HepG2 (cell line): ENCODE measurements around the gene STX5. TPM values are rescaled to one million over a fixed set of nuclear protein-coding genes. Genes with fewer than 3 reads are reported as not detected.
A peak's percentile ranks its signal among the peaks of the same experiment; 100 is the strongest.

Experiments used
- ELK4 ChIP-seq: sonication (generic); formaldehyde crosslinking; IDR thresholded peaks from 2 replicates; pipeline ENCODE4 v1.9.0; 2021; ENCODE audit warnings: missing genetic modification reagents, borderline replicate concordance
- FOXM1 ChIP-seq: sonication (generic); formaldehyde crosslinking; IDR thresholded peaks from 2 replicates; pipeline ENCODE4 v1.5.0; 2020; ENCODE audit warnings: missing genetic modification reagents
- HMG20A ChIP-seq: IDR thresholded peaks from 2 replicates; pipeline ENCODE4 v1.6.1; 2016; ENCODE audit warnings: borderline replicate concordance
- HOXA7 ChIP-seq: sonication (generic); formaldehyde crosslinking; IDR thresholded peaks from 2 replicates; pipeline ENCODE4 v1.8.1; 2022; ENCODE audit warnings: mild to moderate bottlenecking, missing genetic modification reagents, moderate library complexity
- IKZF1 ChIP-seq: fragments of 450-650 bp; IDR thresholded peaks from 2 replicates; pipeline ENCODE4 v1.7.1; 2016
- ISX ChIP-seq: sonication (generic); formaldehyde crosslinking; conservative IDR thresholded peaks from 2 replicates; pipeline ENCODE4 v1.5.0; 2020; ENCODE audit warnings: missing genetic modification reagents
- KDM2A ChIP-seq: sonication (generic); formaldehyde crosslinking; IDR thresholded peaks from 2 replicates; pipeline ENCODE4 v1.4.0; 2020; ENCODE audit warnings: low read depth, missing genetic modification reagents, borderline replicate concordance
- KDM6A ChIP-seq: IDR thresholded peaks from 2 replicates; pipeline ENCODE4 v1.6.1; 2016; ENCODE audit warnings: low read depth
- MEF2D ChIP-seq: sonication (generic); formaldehyde crosslinking; IDR thresholded peaks from 2 replicates; pipeline ENCODE4 v1.5.1; 2020; ENCODE audit warnings: mild to moderate bottlenecking, missing genetic modification reagents
- MTA3 ChIP-seq: sonication (generic); formaldehyde crosslinking; IDR thresholded peaks from 2 replicates; pipeline ENCODE4 v1.4.0; 2020; ENCODE audit warnings: missing genetic modification reagents
- RFXAP ChIP-seq: sonication (generic); formaldehyde crosslinking; IDR thresholded peaks from 2 replicates; pipeline ENCODE4 v1.4.0; 2020; ENCODE audit warnings: missing genetic modification reagents, borderline replicate concordance
- SIN3B ChIP-seq: fragments of 150-350 bp; IDR thresholded peaks from 2 replicates; pipeline ENCODE4 v1.6.1; 2014; ENCODE audit warnings: low read length
- SIX1 ChIP-seq: sonication (generic); formaldehyde crosslinking; IDR thresholded peaks from 2 replicates; pipeline ENCODE4 v1.4.0; 2020; ENCODE audit warnings: missing genetic modification reagents, borderline replicate concordance
- SNAI1 ChIP-seq: sonication (generic); formaldehyde crosslinking; IDR thresholded peaks from 2 replicates; pipeline ENCODE4 v1.5.0; 2020; ENCODE audit warnings: mild to moderate bottlenecking, missing genetic modification reagents, borderline replicate concordance
- TBX2 ChIP-seq: sonication (generic); formaldehyde crosslinking; IDR thresholded peaks from 2 replicates; pipeline ENCODE4 v1.5.0; 2020; ENCODE audit warnings: missing genetic modification reagents, mild to moderate bottlenecking, borderline replicate concordance
- ZFP36L1 ChIP-seq: sonication (generic); formaldehyde crosslinking; IDR thresholded peaks from 2 replicates; pipeline ENCODE4 v1.8.0; 2022; ENCODE audit warnings: mild to moderate bottlenecking, missing genetic modification reagents, moderate library complexity
- ZNF451 ChIP-seq: sonication (generic); formaldehyde crosslinking; IDR thresholded peaks from 2 replicates; pipeline ENCODE4 v1.5.0; 2020; ENCODE audit warnings: mild to moderate bottlenecking, missing genetic modification reagents
- ZNF484 ChIP-seq: sonication (generic); formaldehyde crosslinking; IDR thresholded peaks from 2 replicates; pipeline ENCODE4 v1.5.1; 2020; ENCODE audit warnings: mild to moderate bottlenecking, low read depth, missing genetic modification reagents, borderline replicate concordance
- polyA plus RNA-seq, 8 experiments: library from polyadenylated mRNA; depleted of rRNA in 3 of 8; stranded (reverse) in 7 of 8; unstranded in 1 of 8; fragments of >200 nt; fragmentation: Illumina TruSeq in 4 of 8; extraction: Trizol in 4 of 8; gene quantifications; 2 replicates each; pipeline versions ENCODE4 v1.2.1 to v1.2.3, GENCODE V29; 2011 to 2016; ENCODE audit warnings: low read depth in 4 of 8, missing spikeins in 1 of 8, mixed read lengths in 1 of 8; ENCODE audit not compliant: insufficient read depth in 1 of 8
- total RNA-seq, 5 experiments: library from RNA; depleted of rRNA; stranded (reverse); fragments of >200 nt; fragmentation: Illumina TruSeq; extraction: Trizol; gene quantifications; 2 replicates each; pipeline ENCODE4 v1.2.3, GENCODE V29; 2016; ENCODE audit warnings: low read depth in 1 of 5
- TF ChIP-seq, protein P1 (sequence below): sonication (generic); formaldehyde crosslinking; IDR thresholded peaks from 2 replicates; pipeline ENCODE4 v1.8.0; 2022; ENCODE audit warnings: missing genetic modification reagents, low read depth, mild to moderate bottlenecking, borderline replicate concordance
- TF ChIP-seq, protein P2 (sequence below): sonication (generic); formaldehyde crosslinking; IDR thresholded peaks from 2 replicates; pipeline ENCODE4 v1.4.0; 2020; ENCODE audit warnings: missing genetic modification reagents, borderline replicate concordance

Gene STX5
- total and polyA plus RNA-seq, 2 of the 13 experiments (the other 11 are each of a cell fraction or from before 2014, with no cell fraction given) = 26.9 to 30.0 TPM

DNA sequence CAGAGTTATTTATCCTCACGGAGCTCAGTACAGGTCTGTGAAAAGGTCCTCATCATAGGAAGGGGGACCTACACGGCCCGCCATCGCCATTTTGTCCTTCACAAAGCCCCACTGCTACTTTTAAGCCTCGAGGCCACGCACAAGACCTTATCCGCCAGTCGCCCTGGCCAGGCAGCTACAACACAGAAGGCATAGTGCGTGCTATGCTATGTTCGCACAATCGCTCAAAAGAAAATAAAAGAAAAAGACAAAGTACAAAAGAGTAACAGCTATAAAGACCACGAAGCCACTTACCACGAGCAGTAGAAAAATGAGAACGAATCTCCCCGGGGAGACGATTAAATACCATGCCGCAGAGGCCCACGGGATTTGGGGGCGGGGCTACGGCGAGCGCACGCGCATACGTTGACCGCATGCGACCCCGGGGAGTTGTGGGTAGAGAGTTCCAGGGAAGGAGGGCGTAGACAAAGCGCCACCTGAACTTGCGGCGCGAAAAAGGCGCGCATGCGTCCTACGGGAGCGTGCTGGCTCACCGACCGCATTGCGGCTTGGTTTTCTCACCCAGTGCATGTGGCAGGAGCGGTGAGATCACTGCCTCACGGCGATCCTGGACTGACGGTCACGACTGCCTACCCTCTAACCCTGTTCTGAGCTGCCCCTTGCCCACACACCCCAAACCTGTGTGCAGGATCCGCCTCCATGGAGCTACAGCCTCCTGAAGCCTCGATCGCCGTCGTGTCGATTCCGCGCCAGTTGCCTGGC lies 23.9 kb upstream of the STX5 start (continued):
- TF ChIP-seq, protein P1, sequence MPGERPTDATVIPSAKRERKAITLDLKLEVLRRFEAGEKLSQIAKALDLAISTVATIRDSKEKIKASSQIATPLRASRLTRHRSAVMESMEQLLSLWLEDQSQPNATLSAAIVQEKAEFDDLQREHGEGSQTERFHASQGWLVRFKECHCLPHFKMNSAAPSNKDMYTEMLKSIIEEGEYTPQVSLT (CRISPR knock-in tag) = peak; percentile 33; the same call in 1 of the 2 replicates
- TF ChIP-seq KDM2A (CRISPR knock-in tag) = peak; percentile 91
- no peak for TF ChIP-seq ZNF484 (CRISPR knock-in tag)
- TF ChIP-seq MEF2D (CRISPR knock-in tag) = peak; percentile 90
- TF ChIP-seq, protein P2, sequence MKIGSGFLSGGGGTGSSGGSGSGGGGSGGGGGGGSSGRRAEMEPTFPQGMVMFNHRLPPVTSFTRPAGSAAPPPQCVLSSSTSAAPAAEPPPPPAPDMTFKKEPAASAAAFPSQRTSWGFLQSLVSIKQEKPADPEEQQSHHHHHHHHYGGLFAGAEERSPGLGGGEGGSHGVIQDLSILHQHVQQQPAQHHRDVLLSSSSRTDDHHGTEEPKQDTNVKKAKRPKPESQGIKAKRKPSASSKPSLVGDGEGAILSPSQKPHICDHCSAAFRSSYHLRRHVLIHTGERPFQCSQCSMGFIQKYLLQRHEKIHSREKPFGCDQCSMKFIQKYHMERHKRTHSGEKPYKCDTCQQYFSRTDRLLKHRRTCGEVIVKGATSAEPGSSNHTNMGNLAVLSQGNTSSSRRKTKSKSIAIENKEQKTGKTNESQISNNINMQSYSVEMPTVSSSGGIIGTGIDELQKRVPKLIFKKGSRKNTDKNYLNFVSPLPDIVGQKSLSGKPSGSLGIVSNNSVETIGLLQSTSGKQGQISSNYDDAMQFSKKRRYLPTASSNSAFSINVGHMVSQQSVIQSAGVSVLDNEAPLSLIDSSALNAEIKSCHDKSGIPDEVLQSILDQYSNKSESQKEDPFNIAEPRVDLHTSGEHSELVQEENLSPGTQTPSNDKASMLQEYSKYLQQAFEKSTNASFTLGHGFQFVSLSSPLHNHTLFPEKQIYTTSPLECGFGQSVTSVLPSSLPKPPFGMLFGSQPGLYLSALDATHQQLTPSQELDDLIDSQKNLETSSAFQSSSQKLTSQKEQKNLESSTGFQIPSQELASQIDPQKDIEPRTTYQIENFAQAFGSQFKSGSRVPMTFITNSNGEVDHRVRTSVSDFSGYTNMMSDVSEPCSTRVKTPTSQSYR (CRISPR knock-in tag) = 0 out of 2 replicates have a peak, but pooled peaks have one; percentile 19
- no peak for TF ChIP-seq MTA3 (CRISPR knock-in tag)
- peak; percentile 98 for TF ChIP-seq ZFP36L1 (CRISPR knock-in tag)
- TF ChIP-seq ISX (CRISPR knock-in tag) = peak; percentile 95; the same call in 1 of the 2 replicates
- peak; percentile 92 for TF ChIP-seq ZNF451 (CRISPR knock-in tag)
- peak; percentile 66; the same call in 1 of the 2 replicates for TF ChIP-seq SNAI1 (CRISPR knock-in tag)
- 0 out of 2 replicates have a peak, but pooled peaks have one; percentile 18 for TF ChIP-seq KDM6A (CRISPR knock-in tag)
- TF ChIP-seq IKZF1 = no peak
- peak; percentile 97 for TF ChIP-seq TBX2
- peak; percentile 56; the same call in 1 of the 2 replicates for TF ChIP-seq SIX1 (CRISPR knock-in tag)
- peak; percentile 94 for TF ChIP-seq RFXAP
- TF ChIP-seq FOXM1 (CRISPR knock-in tag) = peak; percentile 90; the same call in 1 of the 2 replicates
- 0 out of 2 replicates have a peak, but pooled peaks have one; percentile 26 for TF ChIP-seq HOXA7 (CRISPR knock-in tag)
- TF ChIP-seq SIN3B = peak; percentile 86
- no peak for TF ChIP-seq HMG20A (CRISPR knock-in tag)
- TF ChIP-seq ELK4 (CRISPR knock-in tag) = peak; percentile 67; the same call in 1 of the 2 replicates
